ENCODE results near the gene DENND1A.

DNA sequence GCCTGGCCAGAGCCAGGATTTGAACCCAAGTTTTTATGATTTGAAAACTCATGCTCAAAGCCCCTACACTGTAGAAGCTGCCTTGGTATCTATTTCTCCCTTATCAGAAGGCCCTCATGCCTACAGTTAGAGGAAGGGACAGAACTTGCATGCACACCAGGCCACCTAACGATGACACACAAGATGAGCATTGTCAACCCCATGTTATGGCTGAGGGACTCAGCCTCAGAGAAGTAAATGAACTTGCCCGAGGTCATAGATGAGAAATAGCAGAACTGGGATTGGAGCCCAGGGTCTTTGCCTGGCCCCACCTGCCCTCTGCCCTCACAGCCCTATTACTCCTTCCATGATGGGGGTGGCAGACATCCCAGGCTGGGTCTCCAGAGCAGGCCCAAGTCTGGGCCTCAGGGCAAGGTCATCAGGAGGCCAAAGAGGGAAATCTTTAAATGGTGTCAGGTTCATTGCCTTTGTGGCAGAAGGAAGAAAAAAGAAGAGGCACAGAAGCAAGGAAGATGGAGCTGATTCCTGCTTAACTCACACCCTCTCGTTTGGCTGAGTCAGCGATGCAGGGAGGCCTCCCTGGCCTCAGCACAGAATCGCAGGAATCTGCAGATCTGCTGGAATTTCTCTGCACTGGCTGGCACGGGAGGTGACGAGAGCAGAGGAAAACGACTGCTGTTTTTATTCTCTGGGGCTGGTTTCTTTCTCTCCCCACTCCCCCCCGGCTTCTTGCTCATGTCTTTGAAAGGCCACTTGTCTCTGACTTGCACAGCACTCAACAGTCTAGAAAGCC lies 594.5 kb downstream of the DENND1A start:
- TF ChIP-seq ZNF274 (IDR thresholded peaks at IDR 0.05; ENCODE audit: low read depth, low read length) (no peak), SUZ12 (IDR thresholded peaks at IDR 0.05; ENCODE audit: extremely low read depth, insufficient read depth, insufficient read length) (no peak)

Data from NT2/D1 (cell line).